ENCODE measurements around the gene KLHL26. TPM values are rescaled to one million over a fixed set of nuclear protein-coding genes. Genes with fewer than 3 reads are reported as not detected.
"Not testable (repeated sequence)": the region's sequence is repeated elsewhere in the genome, so short reads cannot be mapped to it uniquely, and the experiment has no call there.

Gene KLHL26
- total RNA-seq, 1 donor from 2014 or later, result 1.4 TPM

GRCh38 chr19:18600692-18601397 lies 36.0 kb upstream of the KLHL26 start:
- not testable (repeated sequence) for DNase-seq (ENCODE audit: low read depth in 2 of 2)

- no peak for DNase-seq (ENCODE audit: low read depth in 2 of 2)
Measured at GRCh38 chr19:18601875-18602274, 35.0 kb upstream of the KLHL26 start.

GRCh38 chr19:18603255-18603957 lies 33.4 kb upstream of the KLHL26 start:
- peak in 1 of 2 donors; percentile 20 for DNase-seq (ENCODE audit: low read depth in 2 of 2)

- no peak for DNase-seq (ENCODE audit: low read depth in 2 of 2)
Measured at GRCh38 chr19:18603958-18604819, 32.6 kb upstream of the KLHL26 start.

GRCh38 chr19:18604820-18605159 lies 32.0 kb upstream of the KLHL26 start:
- DNase-seq (ENCODE audit: low read depth in 2 of 2), result no peak

- DNase-seq (ENCODE audit: low read depth in 2 of 2), result no peak
Measured at GRCh38 chr19:18605196-18605545, 31.7 kb upstream of the KLHL26 start.

- DNase-seq (ENCODE audit: low read depth in 2 of 2), result no peak
Measured at GRCh38 chr19:18605546-18606280, 31.1 kb upstream of the KLHL26 start.

- DNase-seq (ENCODE audit: low read depth in 2 of 2), result no peak
Measured at GRCh38 chr19:18606281-18607225, 30.3 kb upstream of the KLHL26 start, which contains the start of gene CRLF1. Gene CRLF1, minus strand, starts transcription at chr19:18606799. Its CDS starts 143 bp downstream, at chr19:18606656.

- DNase-seq (ENCODE audit: low read depth in 2 of 2), result no peak
Measured at GRCh38 chr19:18607226-18608101, 29.4 kb upstream of the KLHL26 start.

- DNase-seq (ENCODE audit: low read depth in 2 of 2), result no peak
Measured at GRCh38 chr19:18608102-18608804, 28.6 kb upstream of the KLHL26 start.

GRCh38 chr19:18608805-18609716 lies 27.8 kb upstream of the KLHL26 start:
- DNase-seq (ENCODE audit: low read depth in 2 of 2), result no peak

GRCh38 chr19:18609717-18610051 lies 27.1 kb upstream of the KLHL26 start:
- DNase-seq (ENCODE audit: low read depth in 2 of 2), result no peak

GRCh38 chr19:18610245-18610555 lies 26.6 kb upstream of the KLHL26 start:
- no peak for DNase-seq (ENCODE audit: low read depth in 2 of 2)

- DNase-seq (ENCODE audit: low read depth in 2 of 2), result no peak
Measured at GRCh38 chr19:18610556-18611326, 26.1 kb upstream of the KLHL26 start.

GRCh38 chr19:18611327-18612050 lies 25.3 kb upstream of the KLHL26 start:
- no peak for DNase-seq (ENCODE audit: low read depth in 2 of 2)

GRCh38 chr19:18612051-18612771 lies 24.6 kb upstream of the KLHL26 start:
- DNase-seq (ENCODE audit: low read depth in 2 of 2), result no peak

All from dermis microvascular lymphatic vessel endothelial cell (primary cell).